Mesenchymal stem cell (in vitro differentiated cells and primary cell): Measurements from ENCODE around the gene CTBP2.

Experiments
- DNase-seq: peaks from one replicate; pipeline ENCODE4 v3.0.0-alpha.2; 2013
- H2AFZ ChIP-seq: one replicate; pipeline ENCODE4 v1.6.1; 2013; ENCODE audit warnings: low read depth, mild to moderate bottlenecking, control low read depth, inconsistent platforms, low read length, moderate library complexity
- H2AK5ac ChIP-seq: 2 replicates; pipeline ENCODE4 v1.6.1; 2013; ENCODE audit warnings: low read length, moderate library complexity, mild to moderate bottlenecking, inconsistent platforms; ENCODE audit not compliant: severe bottlenecking
- H2BK120ac ChIP-seq: one replicate; pipeline ENCODE4 v1.6.1; 2013; ENCODE audit warnings: low read depth, mild to moderate bottlenecking, inconsistent platforms, low read length, moderate library complexity
- H2BK12ac ChIP-seq, 2 experiments: one replicate each; pipeline ENCODE4 v1.6.1; 2013; ENCODE audit warnings: inconsistent platforms in 2 of 2, low read length in 2 of 2, mild to moderate bottlenecking in 2 of 2, moderate library complexity in 2 of 2, control low read depth in 1 of 2
- H2BK15ac ChIP-seq: one replicate; pipeline ENCODE4 v1.6.1; 2013; ENCODE audit warnings: mild to moderate bottlenecking, low read depth, inconsistent platforms; ENCODE audit not compliant: poor library complexity, severe bottlenecking
- H2BK5ac ChIP-seq: 2 replicates; pipeline ENCODE4 v1.6.1; 2013; ENCODE audit warnings: low read depth, mild to moderate bottlenecking, low read length, control low read depth, inconsistent platforms; ENCODE audit not compliant: poor library complexity, severe bottlenecking
- H3K14ac ChIP-seq, 2 experiments: one replicate each; pipeline ENCODE4 v1.6.1; 2013; ENCODE audit warnings: inconsistent platforms in 2 of 2, low read length in 2 of 2, control low read depth in 1 of 2, mild to moderate bottlenecking in 1 of 2, moderate library complexity in 1 of 2
- H3K18ac ChIP-seq, 2 experiments: one replicate each; pipeline ENCODE4 v1.6.1; 2013; ENCODE audit warnings: inconsistent platforms in 2 of 2, low read length in 2 of 2, control low read depth in 1 of 2, low read depth in 1 of 2, mild to moderate bottlenecking in 1 of 2
- H3K23ac ChIP-seq, 2 experiments: one replicate each; pipeline ENCODE4 v1.6.1; 2013; ENCODE audit warnings: inconsistent platforms in 2 of 2, low read length in 2 of 2, mild to moderate bottlenecking in 2 of 2, moderate library complexity in 2 of 2, control low read depth in 1 of 2
- H3K27ac ChIP-seq: 2 replicates; pipeline ENCODE4 v1.5.1; 2013; ENCODE audit warnings: mild to moderate bottlenecking, moderate library complexity, low read length, control low read depth, inconsistent platforms; ENCODE audit not compliant: poor library complexity, severe bottlenecking
- H3K27me3 ChIP-seq, 2 experiments: 2 replicates each; pipeline versions ENCODE4 v1.6.1 to v1.7.0; 2013; ENCODE audit warnings: low read length in 2 of 2, mild to moderate bottlenecking in 2 of 2, moderate library complexity in 2 of 2, control low read depth in 1 of 2, inconsistent platforms in 1 of 2; ENCODE audit not compliant: control insufficient read depth in 1 of 2, insufficient read depth in 1 of 2
- H3K36me3 ChIP-seq, 2 experiments: 2 replicates each; pipeline versions ENCODE4 v1.6.1 to v1.7.0; 2013; ENCODE audit warnings: low read length in 2 of 2, control low read depth in 1 of 2, inconsistent platforms in 1 of 2, low read depth in 1 of 2, mild to moderate bottlenecking in 1 of 2; ENCODE audit not compliant: insufficient read depth in 2 of 2, control insufficient read depth in 1 of 2
- H3K4ac ChIP-seq, 2 experiments: one replicate each; pipeline ENCODE4 v1.6.1; 2013; ENCODE audit warnings: inconsistent platforms in 2 of 2, low read length in 2 of 2, mild to moderate bottlenecking in 2 of 2, moderate library complexity in 2 of 2, control low read depth in 1 of 2, low read depth in 1 of 2
- H3K4me1 ChIP-seq: 2 replicates; pipeline ENCODE4 v1.6.1; 2013; ENCODE audit warnings: low read depth, low read length, control low read depth; ENCODE audit not compliant: control insufficient read depth, insufficient read depth
- H3K4me2 ChIP-seq: 2 replicates; pipeline ENCODE4 v1.6.1; 2013; ENCODE audit warnings: low read length, mild to moderate bottlenecking, inconsistent platforms; ENCODE audit not compliant: poor library complexity, severe bottlenecking
- H3K4me3 ChIP-seq, 2 experiments: 2 replicates each; pipeline versions ENCODE4 v1.5.1 to v1.7.0; 2013; ENCODE audit warnings: low read length in 2 of 2, mild to moderate bottlenecking in 2 of 2, control low read depth in 1 of 2, low read depth in 1 of 2; ENCODE audit not compliant: insufficient read depth in 1 of 2
- H3K79me1 ChIP-seq: replicated peaks from 2 replicates; pipeline ENCODE4 v1.6.1; 2013; ENCODE audit warnings: mild to moderate bottlenecking, control low read depth, low read length, inconsistent platforms; ENCODE audit not compliant: poor library complexity, severe bottlenecking
- H3K9ac ChIP-seq: 2 replicates; pipeline ENCODE4 v1.7.0; 2013; ENCODE audit warnings: mild to moderate bottlenecking, low read length, moderate library complexity
- H3K9me3 ChIP-seq: 2 replicates; pipeline ENCODE4 v1.7.0; 2013; ENCODE audit warnings: mild to moderate bottlenecking, low read length; ENCODE audit not compliant: control insufficient read depth
- H4K8ac ChIP-seq: one replicate; pipeline ENCODE4 v1.6.1; 2013; ENCODE audit warnings: inconsistent platforms, mild to moderate bottlenecking, low read length, moderate library complexity
- H4K91ac ChIP-seq: one replicate; pipeline ENCODE4 v1.6.1; 2013; ENCODE audit warnings: mild to moderate bottlenecking, low read length, inconsistent platforms
- WGBS: methylation state at CpG from one replicate; pipeline ENCODE4 v1.1.7; 2013; ENCODE audit warnings: mixed read lengths; 5-methylcytosine and 5-hydroxymethylcytosine counted together

Gene CTBP2

GRCh38 chr10:125004571-125005311, 155.6 kb downstream of the CTBP2 start:
- Histone ChIP-seq H3K4me3 (no peak overlapping the region), H2BK5ac (no peak overlapping the region), H3K27me3 (no peaks in the 10 kb centered on the region), H4K8ac (peak overlapping the region; percentile 1), H3K79me1 (peaks cover 79% of the 10 kb centered on the region), H3K27ac (no peak overlapping the region), H3K9ac (no peak overlapping the region), H2BK120ac (no peak overlapping the region), H3K14ac (no peak overlapping the region), H3K23ac (no peak overlapping the region), H2AFZ (no peak overlapping the region), H2BK12ac (no peak overlapping the region), H4K91ac (no peak overlapping the region), H2BK15ac (no peak overlapping the region), H3K4me2 (no peak overlapping the region), H3K4me1 (peaks cover 2% of the 10 kb centered on the region), H3K36me3 (peaks cover 44 to 83% of the 10 kb centered on the region in 2 experiments), H3K9me3 (no peaks in the 10 kb centered on the region), H3K18ac (no peak overlapping the region), H2AK5ac (no peak overlapping the region), H3K4ac (no peak overlapping the region)
- WGBS: 95% methylated on average over 19 of the region's 19 CpGs
- DNase-seq: no peak

- H3K4me1 ChIP-seq: peaks cover 2% of the 10 kb centered on the region
- H4K8ac ChIP-seq: no peak overlapping the region
- no peak overlapping the region for H3K18ac ChIP-seq
- WGBS: 97% methylated on average over 13 of the region's 14 CpGs
- H3K4me3 ChIP-seq: no peak overlapping the region
- H3K4me2 ChIP-seq: no peak overlapping the region
- no peak overlapping the region for H2BK5ac ChIP-seq
- no peak overlapping the region for H2AK5ac ChIP-seq
- H3K27me3 ChIP-seq: no peaks in the 10 kb centered on the region
- H2BK12ac ChIP-seq: no peak overlapping the region
- H2BK120ac ChIP-seq: no peak overlapping the region
- H2AFZ ChIP-seq: no peak overlapping the region
- H3K9ac ChIP-seq: no peak overlapping the region
- peaks cover 79% of the 10 kb centered on the region for H3K79me1 ChIP-seq
- H3K9me3 ChIP-seq: no peaks in the 10 kb centered on the region
- no peak overlapping the region for H2BK15ac ChIP-seq
- H3K27ac ChIP-seq: no peak overlapping the region
- H3K36me3 ChIP-seq: peaks cover 41 to 84% of the 10 kb centered on the region in 2 experiments
- peak overlapping the region in 1 of 2 experiments; percentile 48 for H3K14ac ChIP-seq
- no peak overlapping the region for H3K4ac ChIP-seq
- no peak overlapping the region for H4K91ac ChIP-seq
- DNase-seq: no peak
- H3K23ac ChIP-seq: no peak overlapping the region
These were observed 156.4 kb downstream of the CTBP2 start for GRCh38 chr10:125003901-125004467.

DNA sequence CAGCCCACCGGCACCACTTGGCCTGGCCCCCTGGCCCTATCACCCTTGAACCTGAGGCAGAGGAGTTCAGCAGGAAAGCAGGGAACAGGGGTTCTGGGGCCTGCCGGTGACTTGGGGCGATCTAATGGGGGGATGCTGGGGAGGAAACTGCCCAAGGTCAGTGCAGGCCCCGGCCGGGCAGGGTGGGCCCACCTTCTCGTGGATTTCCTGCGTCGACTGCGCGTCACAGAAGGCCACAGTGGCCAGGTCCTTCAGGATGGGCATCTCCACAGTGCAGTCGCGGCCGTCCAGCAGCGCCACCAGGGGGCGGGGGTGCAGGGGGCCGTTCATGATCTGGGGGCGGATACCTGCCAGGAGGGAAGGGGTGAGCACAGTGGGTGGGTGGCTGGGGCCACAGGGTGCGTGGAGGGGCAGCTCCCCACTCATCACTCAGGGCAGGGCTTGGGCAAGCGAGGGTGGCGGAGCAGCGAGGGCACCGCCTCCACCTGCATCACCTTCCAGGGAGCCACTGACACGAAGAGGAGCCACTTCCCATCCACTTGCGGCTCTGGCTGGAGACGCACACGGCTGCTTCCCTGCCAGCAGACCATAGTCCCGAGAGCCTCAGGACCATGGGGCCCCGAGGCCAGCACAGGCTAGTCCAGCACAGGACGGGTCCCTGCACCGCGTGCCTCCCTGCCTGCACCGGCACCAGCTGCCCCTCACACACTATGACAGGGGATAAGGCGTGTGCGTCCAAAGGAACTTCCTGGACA, 157.0 kb downstream of the CTBP2 start:
- Histone ChIP-seq H3K4me1 (peaks cover 2% of the 10 kb centered on the region), H3K4me3 (no peak overlapping the region), H4K8ac (no peak overlapping the region), H2AFZ (no peak overlapping the region), H3K36me3 (peaks cover 46 to 90% of the 10 kb centered on the region in 2 experiments), H3K4me2 (no peak overlapping the region), H2BK12ac (no peak overlapping the region), H3K4ac (no peak overlapping the region), H3K14ac (peak overlapping the region in 1 of 2 experiments; percentile 48), H3K9me3 (no peaks in the 10 kb centered on the region), H2AK5ac (no peak overlapping the region), H3K27ac (no peak overlapping the region), H3K18ac (no peak overlapping the region), H2BK120ac (no peak overlapping the region), H2BK5ac (no peak overlapping the region), H3K27me3 (no peaks in the 10 kb centered on the region), H3K9ac (no peak overlapping the region), H3K79me1 (peaks cover 80% of the 10 kb centered on the region), H4K91ac (no peak overlapping the region), H2BK15ac (no peak overlapping the region), H3K23ac (no peak overlapping the region)
- DNase-seq: no peak
- 96% methylated on average over 34 of the region's 34 CpGs for WGBS
